HuH-7.5 (cell line): ENCODE data around the gene OR5K1.

Experiments used
- DNase-seq: peaks from one replicate; pipeline ENCODE4 v3.0.0; 2011; ENCODE audit warnings: low spot score

The OR5K1 gene

DNA sequence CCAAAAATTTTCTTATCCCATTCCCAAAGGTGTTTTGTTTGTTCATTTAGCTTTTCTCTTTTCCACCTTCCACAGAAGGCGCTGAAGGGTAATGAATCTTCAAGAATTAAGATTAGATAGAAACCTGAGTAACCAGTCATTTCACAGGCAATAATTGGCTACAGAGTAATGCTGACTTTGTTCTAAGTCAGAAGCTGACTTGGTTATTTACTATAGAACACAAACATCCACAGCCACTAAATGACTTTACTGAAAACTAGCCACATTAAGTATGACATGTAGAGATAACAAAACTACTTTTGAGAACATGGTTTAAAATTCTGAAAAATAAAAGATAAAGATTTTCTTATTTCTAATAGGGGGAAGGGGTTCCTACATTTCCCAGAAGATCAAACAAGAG, 51.9 kb downstream of the OR5K1 start:
- DNase-seq = no peak

DNA sequence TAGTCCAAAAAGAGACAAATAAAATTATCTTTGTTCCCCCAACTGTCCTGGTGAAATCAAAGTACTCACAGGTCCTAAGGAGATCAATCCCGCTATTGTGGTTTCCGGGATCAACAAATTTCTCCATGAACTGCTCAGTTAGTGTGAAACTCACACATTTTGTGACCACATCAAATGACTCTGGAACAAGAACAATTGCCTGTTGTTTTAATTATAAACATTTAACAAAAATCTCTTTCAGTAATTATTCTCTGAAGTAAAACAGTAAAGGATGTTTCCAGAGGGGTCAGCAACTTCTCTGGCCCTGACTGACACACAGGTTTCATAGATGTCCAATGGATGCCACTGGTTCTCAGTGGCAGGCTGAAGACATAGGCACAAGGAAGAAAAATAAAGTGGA, 55.8 kb downstream of the OR5K1 start:
- no peak for DNase-seq

- no peak for DNase-seq
These were observed 56.4 kb downstream of the OR5K1 start for GRCh38 chr3:98519351-98519750.

DNA sequence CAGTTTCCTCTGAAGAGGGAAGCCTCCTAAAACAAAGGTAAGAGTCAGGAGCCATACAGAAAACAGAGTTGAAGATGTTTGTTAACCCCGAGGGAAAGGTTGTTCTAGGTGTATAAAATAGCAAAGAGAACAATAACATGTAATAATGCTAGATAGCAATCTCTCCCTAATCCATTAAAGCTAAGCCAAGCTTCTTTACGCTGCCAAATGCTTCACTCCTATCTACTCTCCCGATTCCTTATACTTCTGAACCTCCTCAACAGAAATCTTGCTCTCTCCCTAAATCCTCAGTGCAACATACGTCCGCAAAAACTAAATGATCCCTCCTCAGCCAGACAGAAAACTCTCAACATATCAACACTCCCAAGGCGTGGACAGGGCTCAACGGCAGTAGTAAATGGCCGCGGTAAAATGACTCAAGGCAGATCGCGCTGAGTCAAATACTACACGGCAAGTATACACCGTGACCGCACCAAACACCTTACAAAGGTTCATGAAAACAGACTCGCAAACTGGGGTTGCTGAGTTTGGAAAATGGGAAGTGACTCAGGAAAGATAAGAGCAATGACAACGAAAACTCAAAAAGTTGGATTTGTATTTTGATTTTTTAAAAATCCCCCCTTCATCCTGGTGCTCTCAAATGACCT, 59.0 kb downstream of the OR5K1 start:
- DNase-seq = peak; percentile 37
